Body of pancreas (tissue), 4 donors: ENCODE results near the gene KRT84. TPM values are rescaled to one million over a fixed set of nuclear protein-coding genes. Genes with fewer than 3 reads are reported as not detected.

Source experiments
- ATAC-seq: fragments of 150-250 bp; one replicate; pipeline ENCODE4 v1.9.1; 2016
- DNase-seq, 4 donors: peaks; one replicate each; pipeline ENCODE4 v3.0.0-alpha.2; 2019
- H3K27ac ChIP-seq, 4 donors: fragments of 200-600 bp; sonication (generic); 1 replicate in 3 of 4; 2 replicates in 1 of 4; pipeline versions ENCODE4 v1.5.1 to v1.6.1; 2016 to 2019; ENCODE audit warnings: mild to moderate bottlenecking in 1 of 4, mixed read lengths in 1 of 4, moderate library complexity in 1 of 4
- H3K27me3 ChIP-seq, 2 donors: fragments of 200-600 bp; sonication (generic); one replicate each; pipeline ENCODE4 v1.6.0; 2016; ENCODE audit warnings: mild to moderate bottlenecking in 1 of 2
- H3K36me3 ChIP-seq, 2 donors: fragments of 200-600 bp; sonication (generic); replicated peaks in 1 of 2; 2 replicates each; pipeline ENCODE4 v1.5.1; 2016; ENCODE audit warnings: low read depth in 2 of 2; ENCODE audit not compliant: insufficient read depth in 1 of 2
- H3K4me1 ChIP-seq: fragments of 200-600 bp; sonication (generic); one replicate; pipeline ENCODE4 v1.6.0; 2016
- H3K4me3 ChIP-seq, 2 donors: fragments of 200-600 bp; sonication (generic); 1 replicate in 1 of 2; 2 replicates in 1 of 2; pipeline ENCODE4 v1.5.1; 2016 to 2019
- H3K9me3 ChIP-seq, 3 donors: fragments of 200-600 bp; sonication (generic); 1 replicate in 2 of 3; 2 replicates in 1 of 3; pipeline ENCODE4 v1.5.1; 2016
- POLR2A ChIP-seq, 3 donors: fragments of 450-650 bp; IDR thresholded peaks; one replicate each; pipeline ENCODE4 v1.6.1; 2016; ENCODE audit warnings: antibody characterized with exemption in 3 of 3, mild to moderate bottlenecking in 2 of 3
- WGBS, 2 donors: methylation state at CpG; one replicate each; pipeline ENCODE4 v1.1.5; 2017; 5-methylcytosine and 5-hydroxymethylcytosine counted together
- intact Hi-C: fragments of 100-400 bp; cut with DNase I; formaldehyde crosslinking; loops from one replicate; pipeline ENCODE4 v1.15.1; 2023
- total RNA-seq, 2 donors: library from RNA; depleted of rRNA; stranded (reverse); fragments of >200 nt; gene quantifications; one replicate each; pipeline ENCODE4 v1.1.0, GENCODE V29; 2016
- TF ChIP-seq, protein P1 (sequence below), 7 experiments: fragments of 450-650 bp in 4 of 7; fragments of 200-600 bp in 3 of 7; sonication (generic) in 3 of 7; IDR thresholded peaks; one replicate each; pipeline ENCODE4 v1.5.1; 2016 to 2019; ENCODE audit warnings: antibody characterized with exemption in 7 of 7

Gene KRT84
- total RNA-seq, 2 donors from 2014 or later: not detected

- intact Hi-C loops: no loop called here
- Histone ChIP-seq H3K27me3 (no peaks in the 10 kb centered on the region), H3K27ac (no peak overlapping the region), H3K36me3 (no peaks in the 10 kb centered on the region), H3K4me1 (no peaks in the 10 kb centered on the region), H3K9me3 (no peaks in the 10 kb centered on the region), H3K4me3 (no peak overlapping the region)
- DNase-seq (no peak), ATAC-seq (no peak)
- 79 to 88% methylated on average over 7 of the region's 7 CpGs for WGBS, 2 donors
- TF ChIP-seq, protein P1, sequence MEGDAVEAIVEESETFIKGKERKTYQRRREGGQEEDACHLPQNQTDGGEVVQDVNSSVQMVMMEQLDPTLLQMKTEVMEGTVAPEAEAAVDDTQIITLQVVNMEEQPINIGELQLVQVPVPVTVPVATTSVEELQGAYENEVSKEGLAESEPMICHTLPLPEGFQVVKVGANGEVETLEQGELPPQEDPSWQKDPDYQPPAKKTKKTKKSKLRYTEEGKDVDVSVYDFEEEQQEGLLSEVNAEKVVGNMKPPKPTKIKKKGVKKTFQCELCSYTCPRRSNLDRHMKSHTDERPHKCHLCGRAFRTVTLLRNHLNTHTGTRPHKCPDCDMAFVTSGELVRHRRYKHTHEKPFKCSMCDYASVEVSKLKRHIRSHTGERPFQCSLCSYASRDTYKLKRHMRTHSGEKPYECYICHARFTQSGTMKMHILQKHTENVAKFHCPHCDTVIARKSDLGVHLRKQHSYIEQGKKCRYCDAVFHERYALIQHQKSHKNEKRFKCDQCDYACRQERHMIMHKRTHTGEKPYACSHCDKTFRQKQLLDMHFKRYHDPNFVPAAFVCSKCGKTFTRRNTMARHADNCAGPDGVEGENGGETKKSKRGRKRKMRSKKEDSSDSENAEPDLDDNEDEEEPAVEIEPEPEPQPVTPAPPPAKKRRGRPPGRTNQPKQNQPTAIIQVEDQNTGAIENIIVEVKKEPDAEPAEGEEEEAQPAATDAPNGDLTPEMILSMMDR (IDR thresholded peaks at IDR 0.05): no peak
- no peak for TF ChIP-seq POLR2A (IDR thresholded peaks at IDR 0.05)
Measured at GRCh38 chr12:52360106-52360662, 25.3 kb downstream of the KRT84 start.

DNA sequence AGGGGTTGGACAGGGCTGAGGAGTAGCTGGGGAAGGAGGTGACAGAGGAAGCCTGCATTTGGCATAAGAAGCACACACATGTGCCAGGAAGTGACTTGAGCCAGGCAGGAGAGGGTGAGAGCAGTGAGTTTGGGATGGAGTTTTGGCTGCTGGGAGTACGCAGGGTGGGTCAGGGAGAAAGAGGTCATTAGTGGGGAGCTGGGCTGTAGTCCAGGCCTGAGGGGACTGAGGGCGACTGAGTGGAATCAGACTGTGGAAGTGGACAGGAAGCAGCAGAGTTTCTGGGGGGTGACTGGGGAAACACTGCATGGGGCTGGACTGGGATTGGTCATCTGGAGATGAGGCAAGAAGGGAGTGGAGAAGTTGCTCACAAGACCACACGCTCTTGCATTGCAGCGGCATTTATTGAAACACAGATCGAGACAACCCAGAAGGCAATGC, 25.8 kb downstream of the KRT84 start:
- Histone ChIP-seq H3K4me1 (no peaks in the 10 kb centered on the region), H3K27me3 (no peaks in the 10 kb centered on the region), H3K36me3 (no peaks in the 10 kb centered on the region), H3K27ac (no peak overlapping the region), H3K4me3 (no peak overlapping the region), H3K9me3 (no peaks in the 10 kb centered on the region)
- WGBS, 2 donors: 79 to 82% methylated on average over 5 of the region's 5 CpGs
- no peak for DNase-seq
- intact Hi-C loops: no loop called here
- TF ChIP-seq, protein P1 (IDR thresholded peaks at IDR 0.05): no peak
- no peak for TF ChIP-seq POLR2A (IDR thresholded peaks at IDR 0.05)
- no peak for ATAC-seq

GRCh38 chr12:52358575-52359350, 26.7 kb downstream of the KRT84 start:
- Histone ChIP-seq H3K4me3 (no peak overlapping the region), H3K4me1 (no peaks in the 10 kb centered on the region)
- WGBS, 2 donors: 75 to 81% methylated on average over 5 of the region's 5 CpGs

GRCh38 chr12:52356762-52357580, 28.5 kb downstream of the KRT84 start:
- WGBS, 2 donors: 86% methylated on average over 18 to 20 of the region's 20 CpGs
- intact Hi-C loops: no loop called here
- H3K27me3 ChIP-seq: no peaks in the 10 kb centered on the region
- H3K9me3 ChIP-seq: no peaks in the 10 kb centered on the region
- no peak for DNase-seq
- H3K36me3 ChIP-seq: no peaks in the 10 kb centered on the region
- TF ChIP-seq, protein P1 (IDR thresholded peaks at IDR 0.05): no peak
- no peak for TF ChIP-seq POLR2A (IDR thresholded peaks at IDR 0.05)
- H3K27ac ChIP-seq: no peak overlapping the region
- no peaks in the 10 kb centered on the region for H3K4me1 ChIP-seq
- H3K4me3 ChIP-seq: no peak overlapping the region
- no peak for ATAC-seq

More at GRCh38 chr12:52358575-52359350, 26.7 kb downstream of the KRT84 start:
- intact Hi-C loops: no loop called here
- DNase-seq: no peak
- ATAC-seq: no peak
- H3K27ac ChIP-seq: no peak overlapping the region
- H3K36me3 ChIP-seq: no peaks in the 10 kb centered on the region
- no peaks in the 10 kb centered on the region for H3K27me3 ChIP-seq
- TF ChIP-seq, protein P1 (IDR thresholded peaks at IDR 0.05): no peak
- TF ChIP-seq POLR2A (IDR thresholded peaks at IDR 0.05): no peak
- no peaks in the 10 kb centered on the region for H3K9me3 ChIP-seq
